Lung (tissue), 12 donors: Measurements from ENCODE around the gene ELOB. TPM values are rescaled to one million over a fixed set of nuclear protein-coding genes. Genes with fewer than 3 reads are reported as not detected.

Experiments used
- ATAC-seq: fragments of 200-7000 bp; cut with Tn5 transposase; one replicate; pipeline ENCODE4 v1.9.1; 2020; ENCODE audit warnings: moderate number of reproducible peaks; ENCODE audit not compliant: insufficient read depth, low FRiP score
- DNase-seq, 3 donors: peaks; one replicate each; pipeline ENCODE4 v3.0.0-alpha.2; 2013 to 2017
- H3K27ac ChIP-seq, 2 donors: one replicate each; pipeline ENCODE4 v1.5.1; 2013; ENCODE audit warnings: mild to moderate bottlenecking in 2 of 2, moderate library complexity in 2 of 2, control low read depth in 1 of 2, inconsistent platforms in 1 of 2, low read depth in 1 of 2, low read length in 1 of 2
- H3K27me3 ChIP-seq, 3 donors: one replicate each; pipeline ENCODE4 v1.5.1; 2013; ENCODE audit warnings: low read length in 2 of 3; ENCODE audit not compliant: control insufficient read depth in 3 of 3, insufficient read depth in 3 of 3
- H3K36me3 ChIP-seq, 4 donors: one replicate each; pipeline ENCODE4 v1.5.1; 2013; ENCODE audit warnings: low read length in 4 of 4, mild to moderate bottlenecking in 1 of 4, moderate library complexity in 1 of 4; ENCODE audit not compliant: control insufficient read depth in 4 of 4, insufficient read depth in 4 of 4
- H3K4me1 ChIP-seq, 5 donors: one replicate each; pipeline ENCODE4 v1.5.1; 2013; ENCODE audit warnings: low read length in 5 of 5, mild to moderate bottlenecking in 2 of 5, moderate library complexity in 1 of 5; ENCODE audit not compliant: control insufficient read depth in 5 of 5, insufficient read depth in 5 of 5
- H3K4me3 ChIP-seq: one replicate; pipeline ENCODE4 v1.5.1; 2013; ENCODE audit warnings: mild to moderate bottlenecking, control low read depth, moderate library complexity
- H3K9ac ChIP-seq, 2 donors: one replicate each; pipeline ENCODE4 v1.5.1; 2013; ENCODE audit warnings: low read length in 2 of 2, control low read depth in 1 of 2; ENCODE audit not compliant: insufficient read depth in 1 of 2
- H3K9me3 ChIP-seq, 4 donors: one replicate each; pipeline ENCODE4 v1.5.1; 2013; ENCODE audit warnings: low read length in 3 of 4, mild to moderate bottlenecking in 1 of 4, moderate library complexity in 1 of 4; ENCODE audit not compliant: control insufficient read depth in 4 of 4, insufficient read depth in 3 of 4
- WGBS, 2 donors: extraction: QIAGEN DNeasy Blood & Tissue Kit; methylation state at CpG; one replicate each; pipeline ENCODE4 v1.1.7; 2013; 5-methylcytosine and 5-hydroxymethylcytosine counted together
- polyA plus RNA-seq, 2 donors: library from polyadenylated mRNA; stranded (reverse); fragments of 200-250 nt; gene quantifications; one replicate each; pipeline ENCODE4 v1.2.1, GENCODE V29; 2013
- total RNA-seq, 2 donors: library from RNA; depleted of rRNA in 1 of 2; stranded (reverse); fragments of >200 nt in 1 of 2; gene quantifications; one replicate each; pipeline ENCODE4 v1.2.1, GENCODE V29; 2014 to 2021
- TF ChIP-seq, protein P1 (sequence below): IDR thresholded peaks from 2 replicates; pipeline ENCODE4 v1.5.1; 2012; ENCODE audit warnings: mild to moderate bottlenecking; ENCODE audit errors: control extremely low read depth, extremely low read depth
- donor health status: control.
- donor health status: control.
- donor health status: Bipolar disorder and iron deficiency.
- donor health status: healthy.
- donor health status: DM: yes; HTN: yes; CAD: no.

Gene ELOB
- total and polyA plus RNA-seq, 4 donors, result 87.0 to 740 (median 346) TPM

DNA sequence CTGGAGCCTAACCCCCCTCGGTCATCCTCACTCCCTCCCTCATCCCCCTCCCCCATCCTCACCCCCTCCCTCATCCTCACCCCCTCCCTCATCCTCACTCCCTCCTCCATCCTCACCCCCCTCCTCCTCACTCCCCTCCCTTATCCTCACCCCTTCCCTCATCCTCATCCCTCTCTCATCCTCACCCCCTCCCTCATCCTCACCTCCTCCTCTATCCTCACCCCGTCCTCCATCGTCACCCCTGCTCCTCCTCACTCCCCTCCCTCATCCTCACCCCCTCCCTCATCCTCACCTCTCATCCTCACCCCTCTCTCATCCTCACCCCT, 9.7 kb upstream of the ELOB start:
- Histone ChIP-seq H3K27me3 (peaks cover 0 to 42% (median 22%) of the 10 kb centered on the region in 3 donors), H3K4me1 (peaks cover 0 to 8% (median 0%) of the 10 kb centered on the region in 5 donors), H3K36me3 (no peaks in the 10 kb centered on the region), H3K4me3 (no peak overlapping the region), H3K9ac (no peak overlapping the region), H3K27ac (no peak overlapping the region), H3K9me3 (no peaks in the 10 kb centered on the region)
- 45 to 55% methylated on average over 3 of the region's 3 CpGs for WGBS, 2 donors
- no peak for DNase-seq
- TF ChIP-seq, protein P1, sequence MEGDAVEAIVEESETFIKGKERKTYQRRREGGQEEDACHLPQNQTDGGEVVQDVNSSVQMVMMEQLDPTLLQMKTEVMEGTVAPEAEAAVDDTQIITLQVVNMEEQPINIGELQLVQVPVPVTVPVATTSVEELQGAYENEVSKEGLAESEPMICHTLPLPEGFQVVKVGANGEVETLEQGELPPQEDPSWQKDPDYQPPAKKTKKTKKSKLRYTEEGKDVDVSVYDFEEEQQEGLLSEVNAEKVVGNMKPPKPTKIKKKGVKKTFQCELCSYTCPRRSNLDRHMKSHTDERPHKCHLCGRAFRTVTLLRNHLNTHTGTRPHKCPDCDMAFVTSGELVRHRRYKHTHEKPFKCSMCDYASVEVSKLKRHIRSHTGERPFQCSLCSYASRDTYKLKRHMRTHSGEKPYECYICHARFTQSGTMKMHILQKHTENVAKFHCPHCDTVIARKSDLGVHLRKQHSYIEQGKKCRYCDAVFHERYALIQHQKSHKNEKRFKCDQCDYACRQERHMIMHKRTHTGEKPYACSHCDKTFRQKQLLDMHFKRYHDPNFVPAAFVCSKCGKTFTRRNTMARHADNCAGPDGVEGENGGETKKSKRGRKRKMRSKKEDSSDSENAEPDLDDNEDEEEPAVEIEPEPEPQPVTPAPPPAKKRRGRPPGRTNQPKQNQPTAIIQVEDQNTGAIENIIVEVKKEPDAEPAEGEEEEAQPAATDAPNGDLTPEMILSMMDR, result no peak
- ATAC-seq, result no peak

GRCh38 chr16:2786061-2786825, 9.2 kb upstream of the ELOB start:
- peaks cover 0 to 42% (median 22%) of the 10 kb centered on the region in 3 donors for H3K27me3 ChIP-seq
- TF ChIP-seq, protein P1, result no peak
- DNase-seq (no peak), ATAC-seq (no peak)
- no peaks in the 10 kb centered on the region for H3K9me3 ChIP-seq
- WGBS, 2 donors, result 50 to 52% methylated on average over 14 to 15 of the region's 15 CpGs
- no peak overlapping the region for H3K9ac ChIP-seq
- no peaks in the 10 kb centered on the region for H3K36me3 ChIP-seq
- H3K27ac ChIP-seq, result no peak overlapping the region
- H3K4me1 ChIP-seq, result peaks cover 0 to 8% (median 0%) of the 10 kb centered on the region in 5 donors
- no peak overlapping the region for H3K4me3 ChIP-seq

GRCh38 chr16:2785101-2785991, 8.3 kb upstream of the ELOB start:
- ATAC-seq (no peak), DNase-seq (no peak)
- no peak overlapping the region for H3K27ac ChIP-seq
- TF ChIP-seq, protein P1, result no peak
- H3K9me3 ChIP-seq, result no peaks in the 10 kb centered on the region
- 13 to 18% methylated on average over 49 to 79 of the region's 79 CpGs for WGBS, 2 donors
- no peaks in the 10 kb centered on the region for H3K36me3 ChIP-seq
- no peak overlapping the region for H3K4me3 ChIP-seq
- H3K9ac ChIP-seq, result no peak overlapping the region
- H3K27me3 ChIP-seq, result peaks cover 0 to 42% (median 22%) of the 10 kb centered on the region in 3 donors
- peaks cover 0 to 8% (median 0%) of the 10 kb centered on the region in 5 donors for H3K4me1 ChIP-seq
